CD4-positive, alpha-beta T cell (primary cell): ENCODE results near the gene TMEM87B. TPM values are rescaled to one million over a fixed set of nuclear protein-coding genes. Genes with fewer than 3 reads are reported as not detected.
"Not testable (repeated sequence)": the region's sequence is repeated elsewhere in the genome, so short reads cannot be mapped to it uniquely, and the experiment has no call there.

ENCODE experiments used
- ATAC-seq: fragments of 200-7000 bp; cut with Tn5 transposase; one replicate; pipeline ENCODE4 v1.10.0; 2022; ENCODE audit warnings: mild to moderate bottlenecking; ENCODE audit not compliant: poor library complexity
- CTCF ChIA-PET: fragments of 350-600 bp; sonication (Branson Sonifier 250); formaldehyde crosslinking; loops from one replicate; lab custom pipeline; 2021; ENCODE audit warnings: antibody characterized with exemption, inconsistent platforms; lab: Charles Lee
- POLR2A ChIA-PET: fragments of 350-600 bp; sonication (Branson Sonifier 250); formaldehyde crosslinking; loops from one replicate; lab custom pipeline; 2021; ENCODE audit warnings: antibody characterized with exemption, inconsistent platforms; lab: Charles Lee
- DNase-seq, 14 experiments: peaks; one replicate each; pipeline ENCODE4 v3.0.0-alpha.2; 2013 to 2020; ENCODE audit warnings: mixed read lengths in 2 of 14
- H3K27ac ChIP-seq, 2 donors: one replicate each; pipeline versions ENCODE4 v1.5.1 to v1.7.0; 2013; ENCODE audit warnings: low read length in 2 of 2, low read depth in 1 of 2, mild to moderate bottlenecking in 1 of 2
- H3K27me3 ChIP-seq, 2 experiments: 1 replicate in 1 of 2; 2 replicates in 1 of 2; pipeline versions ENCODE4 v1.6.1 to v1.7.0; 2013; ENCODE audit warnings: low read length in 2 of 2, control low read depth in 1 of 2, mild to moderate bottlenecking in 1 of 2, moderate library complexity in 1 of 2; ENCODE audit not compliant: insufficient read depth in 2 of 2, control insufficient read depth in 1 of 2
- H3K36me3 ChIP-seq: one replicate; pipeline ENCODE4 v1.6.1; 2013; ENCODE audit warnings: low read length, control low read depth; ENCODE audit not compliant: insufficient read depth
- H3K4me1 ChIP-seq: one replicate; pipeline ENCODE4 v1.6.1; 2013; ENCODE audit warnings: low read length, control low read depth; ENCODE audit not compliant: insufficient read depth
- H3K4me3 ChIP-seq: one replicate; pipeline ENCODE4 v1.5.1; 2013; ENCODE audit warnings: mild to moderate bottlenecking, low read length, moderate library complexity
- H3K9me3 ChIP-seq, 2 experiments: 1 replicate in 1 of 2; 2 replicates in 1 of 2; pipeline versions ENCODE4 v1.6.1 to v1.7.0; 2013; ENCODE audit warnings: low read length in 2 of 2, mild to moderate bottlenecking in 2 of 2, control low read depth in 1 of 2, moderate library complexity in 1 of 2; ENCODE audit not compliant: control insufficient read depth in 1 of 2, insufficient read depth in 1 of 2
- H3K27ac Mint-ChIP-seq: one replicate; pipeline ENCODE4 v1.8.0; 2020; ENCODE audit warnings: mixed read lengths
- H3K27me3 Mint-ChIP-seq: one replicate; pipeline ENCODE4 v1.8.0; 2021; ENCODE audit warnings: mixed read lengths
- H3K36me3 Mint-ChIP-seq: one replicate; pipeline ENCODE4 v1.8.0; 2021; ENCODE audit warnings: low read depth, mixed read lengths
- H3K4me1 Mint-ChIP-seq: one replicate; pipeline ENCODE4 v1.8.0; 2021; ENCODE audit warnings: low read depth, mixed read lengths
- H3K4me3 Mint-ChIP-seq: one replicate; pipeline ENCODE4 v1.8.0; 2020; ENCODE audit warnings: mild to moderate bottlenecking, mixed read lengths
- H3K9me3 Mint-ChIP-seq: one replicate; pipeline ENCODE4 v1.8.0; 2020; ENCODE audit warnings: mixed read lengths
- intact Hi-C, 2 experiments: fragments of 100-400 bp; cut with DNase I in 1 of 2; cut with micrococcal nuclease in 1 of 2; formaldehyde crosslinking; loops; one replicate each; pipeline versions ENCODE4 v1.15.1 to v1.9.0; 2023 to 2025; cut with DNase I, micrococcal nuclease
- total RNA-seq, 174 experiments: library from RNA in 2 of 174; stranded (reverse) in 2 of 174; gene quantifications; one replicate each; pipeline ENCODE4 v1.2.3 and lab custom pipeline; 2021 to 2026
- TF ChIP-seq, protein P1 (sequence below): fragments of 200-600 bp; IDR thresholded peaks from one replicate; pipeline ENCODE4 v1.8.0; 2022; ENCODE audit warnings: antibody characterized with exemption, mild to moderate bottlenecking

The TMEM87B gene
- total RNA-seq, 2 experiments from 2014 or later, result 8.9 to 12.1 TPM

DNA sequence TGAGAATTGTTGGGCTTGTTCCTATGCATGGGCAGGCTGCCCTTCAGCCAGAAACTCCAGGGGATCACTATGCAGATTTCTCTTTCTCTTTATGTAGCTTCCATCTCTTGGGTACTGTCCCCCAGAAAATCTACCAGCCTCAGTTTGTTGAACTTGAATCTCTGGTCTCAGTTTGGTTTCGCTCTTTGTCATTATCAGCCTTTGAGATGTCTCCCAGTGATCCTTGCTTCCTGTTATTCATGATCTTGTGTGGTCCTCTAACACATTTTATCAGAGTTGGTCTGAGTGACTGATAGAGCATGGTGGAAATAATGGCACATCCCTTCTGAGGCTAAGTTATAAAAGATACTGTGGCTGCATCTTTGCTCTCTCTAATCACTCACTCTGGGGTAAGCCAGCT is 7.8 kb downstream of the TMEM87B start:
- ATAC-seq (no peak), DNase-seq (no peak)
- Histone ChIP-seq H3K27me3 (no peaks in the 10 kb centered on the region), H3K27ac (no peak overlapping the region), H3K9me3 (no peaks in the 10 kb centered on the region), H3K4me3 (no peak overlapping the region), H3K4me1 (peaks cover 5% of the 10 kb centered on the region), H3K36me3 (peaks cover 74% of the 10 kb centered on the region)
- intact Hi-C loops, result no loop called here
- Mint-ChIP-seq H3K27ac (peak overlapping the region; percentile 3), H3K4me1 (peaks cover 57% of the 10 kb centered on the region), H3K36me3 (peaks cover 80% of the 10 kb centered on the region), H3K27me3 (no peaks in the 10 kb centered on the region), H3K9me3 (no peaks in the 10 kb centered on the region), H3K4me3 (no peak overlapping the region)
- ChIA-PET CTCF (interaction anchor here (1.2 kb wide), 1 partner anchor 13 kb away, joined by 4 read pairs; no protein-coding TSS in a partner anchor), POLR2A (no interaction called here)
- TF ChIP-seq, protein P1, sequence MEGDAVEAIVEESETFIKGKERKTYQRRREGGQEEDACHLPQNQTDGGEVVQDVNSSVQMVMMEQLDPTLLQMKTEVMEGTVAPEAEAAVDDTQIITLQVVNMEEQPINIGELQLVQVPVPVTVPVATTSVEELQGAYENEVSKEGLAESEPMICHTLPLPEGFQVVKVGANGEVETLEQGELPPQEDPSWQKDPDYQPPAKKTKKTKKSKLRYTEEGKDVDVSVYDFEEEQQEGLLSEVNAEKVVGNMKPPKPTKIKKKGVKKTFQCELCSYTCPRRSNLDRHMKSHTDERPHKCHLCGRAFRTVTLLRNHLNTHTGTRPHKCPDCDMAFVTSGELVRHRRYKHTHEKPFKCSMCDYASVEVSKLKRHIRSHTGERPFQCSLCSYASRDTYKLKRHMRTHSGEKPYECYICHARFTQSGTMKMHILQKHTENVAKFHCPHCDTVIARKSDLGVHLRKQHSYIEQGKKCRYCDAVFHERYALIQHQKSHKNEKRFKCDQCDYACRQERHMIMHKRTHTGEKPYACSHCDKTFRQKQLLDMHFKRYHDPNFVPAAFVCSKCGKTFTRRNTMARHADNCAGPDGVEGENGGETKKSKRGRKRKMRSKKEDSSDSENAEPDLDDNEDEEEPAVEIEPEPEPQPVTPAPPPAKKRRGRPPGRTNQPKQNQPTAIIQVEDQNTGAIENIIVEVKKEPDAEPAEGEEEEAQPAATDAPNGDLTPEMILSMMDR, result no peak

- intact Hi-C loops, result no loop called here
- Histone ChIP-seq H3K27me3 (no peaks in the 10 kb centered on the region), H3K27ac (no peak overlapping the region), H3K9me3 (no peaks in the 10 kb centered on the region), H3K4me3 (no peak overlapping the region), H3K4me1 (no peaks in the 10 kb centered on the region), H3K36me3 (peaks cover 78% of the 10 kb centered on the region)
- no peaks in the 10 kb centered on the region for H3K27me3 Mint-ChIP-seq
- H3K4me3 Mint-ChIP-seq, result no peak overlapping the region
- DNase-seq (no peak), ATAC-seq (no peak)
- CTCF ChIA-PET, result interaction anchor here (0.7 kb wide), 1 partner anchor 1052 kb away, joined by 3 read pairs; no protein-coding TSS in a partner anchor
- H3K4me1 Mint-ChIP-seq, result peaks cover 51% of the 10 kb centered on the region
- H3K27ac Mint-ChIP-seq, result no peak overlapping the region
- H3K9me3 Mint-ChIP-seq, result no peaks in the 10 kb centered on the region
- peaks cover 92% of the 10 kb centered on the region for H3K36me3 Mint-ChIP-seq
- POLR2A ChIA-PET, result no interaction called here
- TF ChIP-seq, protein P1, result no peak
Measured at GRCh38 chr2:112065486-112065885, 10.4 kb downstream of the TMEM87B start.

DNA sequence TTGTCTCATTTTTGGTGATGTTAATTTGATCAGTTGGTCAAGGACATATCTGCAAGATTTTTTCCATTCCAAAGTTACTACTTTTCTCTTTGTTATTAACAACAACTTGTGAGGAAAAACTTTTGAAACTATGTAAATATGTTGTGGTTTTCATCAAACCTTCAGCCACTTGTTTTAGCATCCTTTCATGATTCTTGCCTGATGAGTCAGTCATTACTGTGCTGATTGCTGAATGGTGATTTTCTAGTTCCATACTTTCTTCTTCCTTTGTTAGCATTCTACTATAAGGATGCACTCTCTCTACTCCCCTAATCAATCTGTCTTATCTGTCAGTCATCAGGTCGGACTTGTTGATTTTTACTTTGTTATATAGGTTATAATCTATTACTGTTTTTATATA is 10.9 kb downstream of the TMEM87B start:
- Histone ChIP-seq H3K36me3 (peaks cover 76% of the 10 kb centered on the region), H3K4me1 (no peaks in the 10 kb centered on the region), H3K4me3 (no peak overlapping the region), H3K9me3 (no peaks in the 10 kb centered on the region), H3K27me3 (no peaks in the 10 kb centered on the region), H3K27ac (no peak overlapping the region)
- no peaks in the 10 kb centered on the region for H3K9me3 Mint-ChIP-seq
- intact Hi-C loops, result no loop called here
- no peaks in the 10 kb centered on the region for H3K27me3 Mint-ChIP-seq
- peaks cover 52% of the 10 kb centered on the region for H3K4me1 Mint-ChIP-seq
- ATAC-seq, result no peak
- H3K4me3 Mint-ChIP-seq, result no peak overlapping the region
- no peak for DNase-seq
- no peak overlapping the region for H3K27ac Mint-ChIP-seq
- POLR2A ChIA-PET, result no interaction called here
- peaks cover 96% of the 10 kb centered on the region for H3K36me3 Mint-ChIP-seq
- TF ChIP-seq, protein P1, result no peak
- CTCF ChIA-PET, result no interaction called here

GRCh38 chr2:112069794-112070193 is 14.7 kb downstream of the TMEM87B start:
- POLR2A ChIA-PET, result interaction anchor here (1.5 kb wide), 1 partner anchor 14 kb away, joined by 6 read pairs; the partner anchor contains the start of gene TMEM87B
- peaks cover 94% of the 10 kb centered on the region for H3K36me3 Mint-ChIP-seq

More at GRCh38 chr2:112069794-112070193, 14.7 kb downstream of the TMEM87B start:
- H3K27ac Mint-ChIP-seq, H3K27me3 Mint-ChIP-seq, ATAC-seq, DNase-seq, H3K9me3 ChIP-seq, H3K9me3 Mint-ChIP-seq, H3K4me1 ChIP-seq, H3K27ac ChIP-seq, H3K4me3 ChIP-seq, H3K4me3 Mint-ChIP-seq, intact Hi-C loops, H3K27me3 ChIP-seq, CTCF ChIA-PET: not testable (repeated sequence)
- H3K4me1 Mint-ChIP-seq, result peaks cover 56% of the 10 kb centered on the region
- H3K36me3 ChIP-seq, result peaks cover 65% of the 10 kb centered on the region
